Testis (tissue), 3 donors: Measurements from ENCODE around the gene GPER1. TPM values are rescaled to one million over a fixed set of nuclear protein-coding genes. Genes with fewer than 3 reads are reported as not detected.

Experiments used
- DNase-seq: peaks from one replicate; pipeline ENCODE4 v3.0.0-alpha.2; 2019
- H3K27ac ChIP-seq, 2 donors: fragments of 200-600 bp; sonication (generic); one replicate each; pipeline ENCODE4 v1.5.1; 2019
- H3K27me3 ChIP-seq: fragments of 200-600 bp; sonication (generic); one replicate; pipeline ENCODE4 v1.5.1; 2019
- H3K36me3 ChIP-seq: fragments of 200-600 bp; sonication (generic); one replicate; pipeline ENCODE4 v1.5.1; 2017; ENCODE audit warnings: low read depth; ENCODE audit errors: missing control alignments
- H3K4me1 ChIP-seq: fragments of 200-600 bp; sonication (generic); one replicate; pipeline ENCODE4 v1.5.1; 2019
- H3K4me3 ChIP-seq, 2 donors: fragments of 200-600 bp; sonication (generic); one replicate each; pipeline ENCODE4 v1.5.1; 2017 to 2019
- H3K9me3 ChIP-seq: fragments of 200-600 bp; sonication (generic); one replicate; pipeline ENCODE4 v1.5.1; 2017
- POLR2A ChIP-seq: fragments of 450-650 bp; IDR thresholded peaks from one replicate; pipeline ENCODE4 v1.6.1; 2017; ENCODE audit warnings: antibody characterized with exemption, mild to moderate bottlenecking, moderate library complexity
- WGBS, 2 donors: methylation state at CpG; one replicate each; pipeline ENCODE4 v1.1.5; 2018; 5-methylcytosine and 5-hydroxymethylcytosine counted together
- intact Hi-C: fragments of 100-400 bp; cut with DNase I; formaldehyde crosslinking; loops from one replicate; pipeline ENCODE4 v1.15.1; 2023; ENCODE audit warnings: low total_unique reads
- polyA plus RNA-seq: library from polyadenylated mRNA; stranded (reverse); fragments of 350-450 nt; fragmentation: Illumina TruSeq; extraction: RNeasy Lipid Tissue Mini Kit (QIAGEN cat#74804); gene quantifications from one replicate; pipeline ENCODE4 v1.2.3, GENCODE V29; 2014; ENCODE audit warnings: low read depth, low replicate concordance; ENCODE audit not compliant: insufficient read depth
- total RNA-seq, 2 donors: library from RNA; depleted of rRNA; stranded (reverse); fragments of >200 nt; gene quantifications; one replicate each; pipeline ENCODE4 v1.2.3, GENCODE V29; 2016
- TF ChIP-seq, protein P1 (sequence below), 3 experiments: fragments of 450-650 bp in 2 of 3; fragments of 200-600 bp in 1 of 3; sonication (generic) in 1 of 3; IDR thresholded peaks; one replicate each; pipeline ENCODE4 v1.5.1; 2016 to 2019; ENCODE audit warnings: antibody characterized with exemption in 3 of 3, mild to moderate bottlenecking in 2 of 3, moderate library complexity in 1 of 3

The GPER1 gene
- total and polyA plus RNA-seq, 3 donors from 2014 or later, result 3.2 to 3.5 (median 3.4) TPM

DNA sequence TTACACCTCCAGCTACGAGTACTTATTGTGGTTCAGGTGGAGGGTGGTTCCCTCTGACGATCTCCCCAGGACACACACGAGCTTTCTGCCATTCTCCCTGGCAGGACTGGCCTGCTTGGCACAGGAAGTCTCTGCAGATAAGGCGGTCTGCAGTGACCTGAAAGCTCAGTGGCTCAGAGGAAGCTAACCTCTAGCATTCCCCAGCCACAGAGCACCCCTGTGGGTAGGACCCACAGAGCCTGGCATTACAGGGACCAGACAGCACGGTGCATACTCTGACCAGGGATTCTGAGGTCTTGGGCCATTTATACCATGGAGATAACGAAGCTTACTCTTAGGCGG lies 45.5 kb upstream of the GPER1 start:
- H3K27ac ChIP-seq, result no peak overlapping the region
- WGBS, 2 donors, result 74 to 92% methylated on average over 6 to 7 of the region's 7 CpGs
- H3K4me3 ChIP-seq, result no peak overlapping the region
- TF ChIP-seq POLR2A, result no peak
- TF ChIP-seq, protein P1, sequence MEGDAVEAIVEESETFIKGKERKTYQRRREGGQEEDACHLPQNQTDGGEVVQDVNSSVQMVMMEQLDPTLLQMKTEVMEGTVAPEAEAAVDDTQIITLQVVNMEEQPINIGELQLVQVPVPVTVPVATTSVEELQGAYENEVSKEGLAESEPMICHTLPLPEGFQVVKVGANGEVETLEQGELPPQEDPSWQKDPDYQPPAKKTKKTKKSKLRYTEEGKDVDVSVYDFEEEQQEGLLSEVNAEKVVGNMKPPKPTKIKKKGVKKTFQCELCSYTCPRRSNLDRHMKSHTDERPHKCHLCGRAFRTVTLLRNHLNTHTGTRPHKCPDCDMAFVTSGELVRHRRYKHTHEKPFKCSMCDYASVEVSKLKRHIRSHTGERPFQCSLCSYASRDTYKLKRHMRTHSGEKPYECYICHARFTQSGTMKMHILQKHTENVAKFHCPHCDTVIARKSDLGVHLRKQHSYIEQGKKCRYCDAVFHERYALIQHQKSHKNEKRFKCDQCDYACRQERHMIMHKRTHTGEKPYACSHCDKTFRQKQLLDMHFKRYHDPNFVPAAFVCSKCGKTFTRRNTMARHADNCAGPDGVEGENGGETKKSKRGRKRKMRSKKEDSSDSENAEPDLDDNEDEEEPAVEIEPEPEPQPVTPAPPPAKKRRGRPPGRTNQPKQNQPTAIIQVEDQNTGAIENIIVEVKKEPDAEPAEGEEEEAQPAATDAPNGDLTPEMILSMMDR (IDR thresholded peaks at IDR 0.05), result no peak
- no peaks in the 10 kb centered on the region for H3K27me3 ChIP-seq
- intact Hi-C loops, result no loop called here
- H3K36me3 ChIP-seq, result no peaks in the 10 kb centered on the region
- H3K9me3 ChIP-seq, result no peaks in the 10 kb centered on the region
- no peak for DNase-seq
- peaks cover 27% of the 10 kb centered on the region for H3K4me1 ChIP-seq

DNA sequence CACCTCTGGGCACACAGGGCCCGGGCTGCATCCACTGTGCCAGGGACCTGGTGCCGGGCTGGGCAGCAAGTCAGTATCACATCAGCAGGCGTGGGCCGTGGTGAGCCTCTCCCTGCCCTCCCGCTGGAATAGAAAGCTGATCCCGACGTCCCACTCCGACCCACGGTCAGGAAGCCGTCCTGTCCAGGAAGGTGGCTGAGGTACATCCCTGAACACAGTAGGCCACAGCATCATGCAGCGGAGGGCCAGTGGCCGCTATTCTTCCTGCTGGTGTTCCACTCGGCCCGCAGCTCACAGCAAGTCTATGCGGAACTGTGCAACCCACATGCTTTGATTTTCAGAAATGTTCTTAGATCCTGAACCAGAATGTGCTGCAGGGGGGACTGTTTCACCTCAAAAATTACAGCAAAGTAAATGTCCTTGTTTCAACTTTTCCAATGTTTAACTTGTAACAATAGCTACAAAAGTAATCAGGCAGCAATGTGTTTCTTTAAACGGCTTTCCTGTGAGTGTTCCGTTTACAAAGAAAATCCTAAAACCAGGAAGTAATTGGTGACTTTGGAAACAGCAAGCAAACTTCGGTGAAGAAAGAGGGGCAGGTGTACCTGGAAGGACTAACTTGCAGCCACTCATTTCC lies 44.2 kb upstream of the GPER1 start:
- TF ChIP-seq, protein P1 (IDR thresholded peaks at IDR 0.05), result no peak
- no peak for TF ChIP-seq POLR2A

DNA sequence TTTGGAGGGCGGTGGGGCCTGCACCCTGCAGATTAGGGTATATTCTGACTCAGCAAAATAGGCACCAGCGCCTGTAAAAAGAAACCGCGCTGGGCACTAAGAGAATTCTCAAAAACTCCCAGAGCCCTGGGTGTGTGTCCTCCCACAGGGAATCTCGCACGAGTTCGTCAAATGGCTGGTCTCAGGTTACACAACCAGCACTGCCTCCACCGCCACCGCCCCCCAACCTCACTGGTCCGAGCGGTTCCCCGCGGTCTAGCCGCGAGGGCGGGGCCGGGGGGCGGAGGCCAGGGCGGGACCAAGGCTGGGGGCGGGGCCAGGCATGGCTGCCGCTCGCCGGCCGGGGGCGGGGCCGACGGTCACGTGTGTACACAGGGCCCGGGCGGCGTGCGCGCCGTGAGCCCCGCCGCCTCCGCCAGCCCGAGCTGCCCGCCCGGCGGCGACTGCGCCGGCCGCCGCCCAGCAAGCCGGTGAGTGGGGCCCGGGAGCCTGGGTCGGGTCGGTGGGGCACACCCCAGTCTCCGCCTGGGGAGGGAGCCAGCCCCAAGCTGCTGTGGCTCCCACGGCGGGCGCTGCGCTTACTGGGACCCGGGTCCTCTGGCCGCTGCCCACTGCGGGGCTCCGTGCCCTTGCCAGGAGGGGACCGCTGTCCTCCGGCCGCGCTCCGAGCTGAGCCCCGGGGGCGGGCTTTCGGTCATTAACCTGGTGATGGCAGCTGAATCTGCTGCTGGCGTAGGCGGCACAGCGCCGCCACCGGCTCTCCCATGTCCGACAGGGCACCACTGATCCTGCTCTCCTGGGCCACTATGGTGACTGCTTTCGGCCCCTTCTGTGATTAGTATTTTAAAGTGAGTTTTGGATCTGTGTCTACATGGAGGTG lies 43.5 kb upstream of the GPER1 start, which contains the start of gene GPR146:
Gene GPR146 (plus strand): TSS at position 358 of the 880 bp plus-strand sequence. CDS start 12,970 bp downstream, outside the sequence.
- H3K4me3 ChIP-seq, result peak within 1 kb of the TSS; percentile 66 to 70
- intact Hi-C loops, result no loop called here
- peaks cover 27% of the 10 kb centered on the region for H3K4me1 ChIP-seq
- TF ChIP-seq, protein P1 (IDR thresholded peaks at IDR 0.05), result peak; percentile 30 to 49 (median 45)
- no peak for TF ChIP-seq POLR2A
- WGBS, 2 donors, result 2 to 3% methylated on average over 11 to 68 of the region's 74 CpGs
- no peaks in the 10 kb centered on the region for H3K27me3 ChIP-seq
- no peaks in the 10 kb centered on the region for H3K36me3 ChIP-seq
- DNase-seq, result peak; percentile 97
- no peaks in the 10 kb centered on the region for H3K9me3 ChIP-seq
- H3K27ac ChIP-seq, result peak within 1 kb of the TSS; percentile 83 to 92

More for the DNA sequence above, 44.2 kb upstream of the GPER1 start:
- DNase-seq, result peak; percentile 37
- peak overlapping the region; percentile 32 to 66 for H3K4me3 ChIP-seq
- H3K36me3 ChIP-seq, result no peaks in the 10 kb centered on the region
- H3K9me3 ChIP-seq, result no peaks in the 10 kb centered on the region
- intact Hi-C loops, result no loop called here
- H3K27ac ChIP-seq, result peak overlapping the region; percentile 78 to 92
- 14 to 39% methylated on average over 17 to 18 of the region's 18 CpGs for WGBS, 2 donors
- no peaks in the 10 kb centered on the region for H3K27me3 ChIP-seq
- peaks cover 27% of the 10 kb centered on the region for H3K4me1 ChIP-seq

DNA sequence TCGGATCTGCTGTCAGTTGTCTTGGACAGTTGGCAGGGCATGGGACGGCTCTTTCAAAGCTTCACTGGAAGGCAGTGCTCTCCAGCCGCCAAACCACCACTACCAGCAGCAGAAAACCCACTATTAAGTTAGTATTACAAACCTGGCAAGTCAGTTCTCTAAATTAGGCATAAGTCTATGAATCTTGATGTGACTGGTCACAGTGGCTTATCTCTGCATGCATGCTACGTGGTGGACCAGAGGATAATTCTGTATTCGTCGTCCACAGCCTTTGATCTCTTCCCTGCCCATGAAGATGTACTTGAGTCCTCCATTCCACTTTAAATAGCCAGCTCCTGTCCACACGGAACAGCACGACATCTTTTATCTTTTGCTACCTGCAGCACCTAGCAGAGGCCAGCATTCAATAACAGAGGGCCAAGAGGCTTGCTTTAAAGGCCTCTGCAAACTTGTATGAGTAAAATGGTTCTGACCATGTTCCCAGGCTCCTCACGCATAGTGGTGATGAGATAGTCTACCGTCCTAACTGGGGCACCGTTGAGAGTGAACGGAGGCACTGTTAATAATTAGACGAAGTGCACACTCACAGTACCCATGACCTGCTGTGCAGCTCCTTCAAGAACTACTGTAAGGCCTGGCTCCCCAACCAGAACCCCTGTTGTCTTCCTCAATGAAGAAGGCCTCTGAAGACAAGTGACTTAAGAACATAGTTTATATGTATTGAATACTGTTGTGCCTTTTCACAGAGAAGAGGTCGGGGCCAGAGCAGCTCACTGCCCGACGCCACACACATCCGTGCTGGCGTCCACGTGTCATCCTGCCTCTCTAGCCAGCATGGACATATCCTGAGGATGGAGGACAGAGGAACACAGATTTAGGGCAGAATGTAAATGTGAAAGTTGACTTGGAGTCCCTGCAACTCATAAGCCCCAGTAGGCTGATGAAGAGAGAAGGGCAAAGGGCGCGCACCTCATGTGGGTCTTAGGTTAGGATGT lies 42.5 kb upstream of the GPER1 start:
- Histone ChIP-seq H3K36me3 (no peaks in the 10 kb centered on the region), H3K4me1 (peaks cover 24% of the 10 kb centered on the region), H3K27ac (peak overlapping the region; percentile 83 to 92), H3K4me3 (peak overlapping the region; percentile 66 to 70), H3K9me3 (no peaks in the 10 kb centered on the region), H3K27me3 (no peaks in the 10 kb centered on the region)
- no peak for TF ChIP-seq POLR2A
- TF ChIP-seq, protein P1 (IDR thresholded peaks at IDR 0.05), result no peak
- WGBS, 2 donors, result 75 to 78% methylated on average over 20 to 21 of the region's 21 CpGs
- intact Hi-C loops, result no loop called here
- DNase-seq, result no peak
